ENCODE data around the gene LEAP2. TPM values are rescaled to one million over a fixed set of nuclear protein-coding genes. Genes with fewer than 3 reads are reported as not detected.

The LEAP2 gene
- total RNA-seq (2021; fragmentation: NEBNext Ultra II Directional; extraction: Animal tissue kit (Norgen Biotek cat#: 25700)) (1.1 and 2.9 TPM in 2 replicates), polyA plus RNA-seq (2011; rRNA removed) (1.4 and 1.8 TPM in 2 replicates), polyA minus RNA-seq (2011; rRNA and poly(A)+ RNA removed) (1.7 TPM in 2 replicates)
- polyA plus RNA-seq (2011; cell fraction: cytosol; rRNA removed) = 2.4 TPM
- 3.5 TPM for polyA plus RNA-seq (2011; cell fraction: nucleus; rRNA removed)
- 1.8 to 3.9 TPM (median 1.9 TPM) in 4 replicates for polyA plus RNA-seq (2012, experiment 1 of 2)
- 0.29 TPM for polyA plus RNA-seq (2012, experiment 2 of 2)
- polyA plus RNA-seq (2013, experiment 1 of 2) = 2.4 TPM
- polyA plus RNA-seq (2013, experiment 2 of 2) = 2.4 TPM
- 1.0 TPM for polyA minus RNA-seq (2011; cell fraction: cytosol; rRNA and poly(A)+ RNA removed)
- 2.0 TPM for polyA minus RNA-seq (2011; cell fraction: nucleus; rRNA and poly(A)+ RNA removed)
- long read RNA-seq, experiment 1, partial matches to known transcripts = 0 of 1 reads
- long read RNA-seq, experiment 1, other reads (novel, unspliced or antisense) = 0 of 1 reads
- long read RNA-seq, experiment 2 = 0 reads

- CTCF ChIA-PET (ENCODE audit: partially characterized antibody) = interaction anchor here (0.5 to 32.2 kb wide), 4 partner anchors 10 to 484 kb away, joined by 3 to 465 read pairs (median 6); partner anchors contain the start of gene SHROOM1
- no peak within 1 kb of the TSS for H4K8ac ChIP-seq (ENCODE audit: extremely low read depth, insufficient read depth, low read length)
- WGBS, 2 experiments (ENCODE audit: extremely low coverage in 1 of 2, insufficient coverage in 1 of 2, insufficient read length in 1 of 2, insufficient replicate concordance in 2 of 2, low coverage in 1 of 2, low lambda C conversion rate in 2 of 2, missing lambda C conversion rate in 1 of 2) = 85% methylated on average over 6 of the region's 6 CpGs; no CpG with 5 or more reads in 1 of the 2 experiments
Observed at GRCh38 chr5:132873119-132873929, at the start of gene LEAP2. LEAP2 (plus strand) TSS chr5:132873668; CDS start chr5:132873695, 27 bp downstream.

More at GRCh38 chr5:132873119-132873929, at the start of gene LEAP2:
- H4K5ac ChIP-seq (ENCODE audit: insufficient read length, low read depth, low read length) = no peak within 1 kb of the TSS
- DNase-seq (ENCODE audit: low read depth in 1 of 2, low spot score in 2 of 2) = no peak
- H3K4me2 ChIP-seq (ENCODE audit: insufficient read depth in 1 of 2, low read depth in 2 of 2, low read length in 2 of 2) = no peak within 1 kb of the TSS
- H2BK5ac ChIP-seq (ENCODE audit: low read depth, low read length) = no peak within 1 kb of the TSS
- H3K79me1 ChIP-seq (ENCODE audit: low read depth, low read length) = no peaks in the 10 kb centered on the region
- no peaks in the 10 kb centered on the region for H3K4me1 ChIP-seq (replicated peaks in 1 of 4; ENCODE audit: control insufficient read depth in 3 of 4, insufficient read depth in 4 of 4, low read length in 3 of 4)
- no peaks in the 10 kb centered on the region for H3K9me3 ChIP-seq (ENCODE audit: insufficient read depth in 2 of 2, low read depth in 1 of 2, low read length in 1 of 2)
- H2BK15ac ChIP-seq (ENCODE audit: low read length) = no peak within 1 kb of the TSS
- no peak within 1 kb of the TSS for H4K91ac ChIP-seq (replicated peaks; ENCODE audit: insufficient read length, low read length)
- H3K14ac ChIP-seq (ENCODE audit: insufficient read length) = no peak within 1 kb of the TSS
- H4K20me1 ChIP-seq (replicated peaks in 1 of 2; ENCODE audit: control insufficient read depth in 1 of 2, insufficient read depth in 2 of 2, low read length in 2 of 2) = no peaks in the 10 kb centered on the region
- H3K27me3 ChIP-seq (replicated peaks in 1 of 4; ENCODE audit: control insufficient read depth in 3 of 4, extremely low read depth in 1 of 4, insufficient read depth in 3 of 4, low read length in 3 of 4) = no peaks in the 10 kb centered on the region
- H2AK5ac ChIP-seq (ENCODE audit: low read depth, low read length) = no peak within 1 kb of the TSS
- H3K4me3 ChIP-seq (ENCODE audit: extremely low read depth in 1 of 4, insufficient read depth in 2 of 4, low read depth in 3 of 4, low read length in 4 of 4) = no peak within 1 kb of the TSS
- H3K23me2 ChIP-seq (ENCODE audit: low read depth, low read length) = peaks cover 2% of the 10 kb centered on the region; the same call in 1 of the 2 replicates
- no peak within 1 kb of the TSS for H2BK12ac ChIP-seq (ENCODE audit: low read depth, low read length)
- POLR2A ChIA-PET (ENCODE audit: partially characterized antibody) = interaction anchor here (1.2 to 1.6 kb wide), 6 partner anchors 9 to 48 kb away, joined by 3 to 5 read pairs (median 4); no protein-coding TSS in a partner anchor
- H3K79me2 ChIP-seq (ENCODE audit: control insufficient read depth in 1 of 2, insufficient read depth in 2 of 2, low read length in 2 of 2) = no peaks in the 10 kb centered on the region
- no peak for TF ChIP-seq NRF1 (IDR thresholded peaks at IDR 0.05; ENCODE audit: low read depth, low read length)
- TF ChIP-seq POU5F1 (IDR thresholded peaks at IDR 0.05; ENCODE audit: low read depth, low read length) = no peak
- peak; percentile 56 for TF ChIP-seq POLR2AphosphoS5 (IDR thresholded peaks at IDR 0.05; ENCODE audit: low read depth, low read length)
- TF ChIP-seq POLR2A (IDR thresholded peaks at IDR 0.05; ENCODE audit: control extremely low read depth in 1 of 2, low read depth in 2 of 2, low read length in 2 of 2) = peak in 1 of 2 experiments; percentile 9; a peak in 1 of 3 replicates
- no peak for FAIRE-seq
- H3K23ac ChIP-seq (ENCODE audit: insufficient read length) = no peak within 1 kb of the TSS
- no peak within 1 kb of the TSS for H3K27ac ChIP-seq (ENCODE audit: low read depth, low read length)
- no peak within 1 kb of the TSS for H3K9ac ChIP-seq (replicated peaks in 1 of 4; ENCODE audit: extremely low read depth in 1 of 4, low read depth in 3 of 4, low read length in 3 of 4)
- no peak within 1 kb of the TSS for H2BK120ac ChIP-seq (replicated peaks; ENCODE audit: low read depth, low read length)
- H2BK20ac ChIP-seq (ENCODE audit: low read length) = no peak within 1 kb of the TSS
- no peak within 1 kb of the TSS for H2AFZ ChIP-seq (ENCODE audit: low read length)
- H3K36me3 ChIP-seq (ENCODE audit: control insufficient read depth in 2 of 4, insufficient read depth in 4 of 4, low read length in 3 of 4) = peaks cover 6 to 25% (median 14%) of the 10 kb centered on the region in 4 experiments
- no peak within 1 kb of the TSS for H3K56ac ChIP-seq (replicated peaks; ENCODE audit: insufficient read length, low read depth, low read length)
- no peak within 1 kb of the TSS for H3K4ac ChIP-seq (replicated peaks; ENCODE audit: insufficient read length, low read depth, low read length)
- H3K18ac ChIP-seq (ENCODE audit: extremely low read depth, low read length) = no peak within 1 kb of the TSS

All from H1 (cell line).